SK-N-SH treated with all-trans-retinoic acid at 6 μM for 48 hours (cell line): ENCODE measurements around the gene HACL1.

ENCODE experiments used
- ATAC-seq: fragments of 200-7000 bp; cut with Tn5 transposase; 3 replicates; pipeline ENCODE4 v1.9.1; 2020; ENCODE audit warnings: mild to moderate bottlenecking, moderate library complexity
- ARNTL ChIP-seq: fragments of 450-650 bp; formaldehyde crosslinking; IDR thresholded peaks from 2 replicates; pipeline ENCODE4 v1.5.0; 2020; ENCODE audit warnings: low read depth, mild to moderate bottlenecking, moderate library complexity, borderline replicate concordance
- BACH2 ChIP-seq: fragments of 250-450 bp; sonication (Bioruptor Pico); IDR thresholded peaks from 2 replicates; pipeline ENCODE4 v1.9.0; 2021; ENCODE audit warnings: mild to moderate bottlenecking, borderline replicate concordance
- CSDC2 ChIP-seq: fragments of 250-450 bp; sonication (Bioruptor Pico); IDR thresholded peaks from 2 replicates; pipeline ENCODE4 v1.5.0; 2020; ENCODE audit warnings: mild to moderate bottlenecking, moderate library complexity
- ESRRG ChIP-seq: fragments of 250-450 bp; sonication (Bioruptor Pico); IDR thresholded peaks from 2 replicates; pipeline ENCODE4 v1.6.1; 2021; ENCODE audit warnings: mild to moderate bottlenecking
- GLIS3 ChIP-seq: fragments of 250-450 bp; sonication (Bioruptor Pico); IDR thresholded peaks from 2 replicates; pipeline ENCODE4 v1.5.0; 2020; ENCODE audit warnings: mild to moderate bottlenecking, moderate library complexity
- ISL1 ChIP-seq: fragments of 250-450 bp; sonication (Bioruptor Pico); IDR thresholded peaks from 2 replicates; pipeline ENCODE4 v2.1.2; 2022; ENCODE audit warnings: mild to moderate bottlenecking, moderate library complexity
- OSR1 ChIP-seq: fragments of 250-450 bp; sonication (Bioruptor Pico); IDR thresholded peaks from 2 replicates; pipeline ENCODE4 v1.8.0; 2022; ENCODE audit warnings: moderate library complexity, mild to moderate bottlenecking, inconsistent platforms
- PATZ1 ChIP-seq: fragments of 250-450 bp; sonication (Bioruptor Pico); IDR thresholded peaks from 2 replicates; pipeline ENCODE4 v1.8.0; 2020; ENCODE audit warnings: mild to moderate bottlenecking, moderate library complexity, borderline replicate concordance
- POU6F1 ChIP-seq: fragments of 250-450 bp; sonication (Bioruptor Pico); IDR thresholded peaks from 2 replicates; pipeline ENCODE4 v1.8.0; 2021; ENCODE audit warnings: low read depth, mild to moderate bottlenecking, moderate library complexity, borderline replicate concordance
- PPARA ChIP-seq: fragments of 250-450 bp; sonication (Bioruptor Pico); IDR thresholded peaks from 2 replicates; pipeline ENCODE4 v1.5.0; 2020; ENCODE audit warnings: mild to moderate bottlenecking, borderline replicate concordance
- SNAI2 ChIP-seq: fragments of 250-450 bp; sonication (Bioruptor Pico); IDR thresholded peaks from 2 replicates; pipeline ENCODE4 v1.5.0; 2020; ENCODE audit warnings: mild to moderate bottlenecking, moderate library complexity
- TCF4 ChIP-seq: fragments of 250-450 bp; sonication (Bioruptor Pico); IDR thresholded peaks from 2 replicates; pipeline ENCODE4 v1.8.0; 2021; ENCODE audit warnings: mild to moderate bottlenecking, moderate library complexity, borderline replicate concordance
- TSHZ2 ChIP-seq: fragments of 250-450 bp; sonication (Bioruptor Pico); IDR thresholded peaks from 2 replicates; pipeline ENCODE4 v1.5.0; 2020; ENCODE audit warnings: mild to moderate bottlenecking, moderate library complexity
- ZC3H10 ChIP-seq: fragments of 250-450 bp; sonication (Bioruptor Pico); IDR thresholded peaks from 2 replicates; pipeline ENCODE4 v1.5.1; 2021; ENCODE audit warnings: mild to moderate bottlenecking, moderate library complexity
- ZFP3 ChIP-seq: fragments of 250-450 bp; sonication (Bioruptor Pico); IDR thresholded peaks from 2 replicates; pipeline ENCODE4 v1.5.0; 2020; ENCODE audit warnings: mild to moderate bottlenecking, moderate library complexity
- ZFP30 ChIP-seq: fragments of 450-650 bp; formaldehyde crosslinking; IDR thresholded peaks from 2 replicates; pipeline ENCODE4 v1.5.0; 2022; ENCODE audit warnings: mild to moderate bottlenecking, moderate library complexity
- ZNF565 ChIP-seq: fragments of 450-650 bp; formaldehyde crosslinking; conservative IDR thresholded peaks from 2 replicates; pipeline ENCODE4 v1.5.0; 2020; ENCODE audit warnings: low read depth, mild to moderate bottlenecking, moderate library complexity
- ZNF8 ChIP-seq: fragments of 450-650 bp; formaldehyde crosslinking; IDR thresholded peaks from 2 replicates; pipeline ENCODE4 v1.5.0; 2020; ENCODE audit warnings: mild to moderate bottlenecking, moderate library complexity
- TF ChIP-seq, protein P1 (sequence below): fragments of 250-450 bp; sonication (Bioruptor Pico); IDR thresholded peaks from 2 replicates; pipeline ENCODE4 v1.5.1; 2020; ENCODE audit warnings: low read depth, mild to moderate bottlenecking, moderate library complexity
- TF ChIP-seq, protein P2 (sequence below): fragments of 250-450 bp; sonication (Bioruptor Pico); IDR thresholded peaks from 2 replicates; pipeline ENCODE4 v1.5.1; 2021; ENCODE audit warnings: mild to moderate bottlenecking, moderate library complexity

HACL1 gene

DNA sequence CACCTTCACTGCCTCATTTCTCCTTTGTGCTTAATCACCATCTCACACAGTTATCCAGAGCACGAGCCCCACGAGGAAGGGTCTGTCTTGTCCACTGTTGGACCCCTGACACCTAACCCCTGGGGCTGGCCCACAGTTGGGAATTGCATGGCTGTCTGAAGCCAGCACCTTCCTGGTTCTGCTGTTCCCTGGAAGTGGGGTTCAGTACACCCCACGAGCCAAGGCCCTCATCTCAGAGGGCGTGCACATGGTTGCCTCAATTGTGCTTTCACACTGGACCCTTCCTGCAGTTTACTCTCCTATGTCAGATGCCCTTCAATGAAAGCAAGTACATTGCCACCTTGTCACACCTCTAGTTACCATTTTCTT is 30.8 kb upstream of the HACL1 start:
- no peak for ATAC-seq
- TF ChIP-seq ARNTL (CRISPR knock-in tag) (no peak), ZNF565 (CRISPR knock-in tag) (no peak), GLIS3 (CRISPR knock-in tag) (no peak), BACH2 (CRISPR knock-in tag) (no peak), ZNF8 (CRISPR knock-in tag) (no peak), ZC3H10 (CRISPR knock-in tag) (no peak), ZFP30 (CRISPR knock-in tag) (no peak), ZFP3 (CRISPR knock-in tag) (no peak), POU6F1 (CRISPR knock-in tag) (no peak), OSR1 (CRISPR knock-in tag) (no peak)
- TF ChIP-seq, protein P1, sequence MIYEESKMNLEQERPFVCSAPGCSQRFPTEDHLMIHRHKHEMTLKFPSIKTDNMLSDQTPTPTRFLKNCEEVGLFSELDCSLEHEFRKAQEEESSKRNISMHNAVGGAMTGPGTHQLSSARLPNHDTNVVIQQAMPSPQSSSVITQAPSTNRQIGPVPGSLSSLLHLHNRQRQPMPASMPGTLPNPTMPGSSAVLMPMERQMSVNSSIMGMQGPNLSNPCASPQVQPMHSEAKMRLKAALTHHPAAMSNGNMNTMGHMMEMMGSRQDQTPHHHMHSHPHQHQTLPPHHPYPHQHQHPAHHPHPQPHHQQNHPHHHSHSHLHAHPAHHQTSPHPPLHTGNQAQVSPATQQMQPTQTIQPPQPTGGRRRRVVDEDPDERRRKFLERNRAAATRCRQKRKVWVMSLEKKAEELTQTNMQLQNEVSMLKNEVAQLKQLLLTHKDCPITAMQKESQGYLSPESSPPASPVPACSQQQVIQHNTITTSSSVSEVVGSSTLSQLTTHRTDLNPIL, result no peak

DNA sequence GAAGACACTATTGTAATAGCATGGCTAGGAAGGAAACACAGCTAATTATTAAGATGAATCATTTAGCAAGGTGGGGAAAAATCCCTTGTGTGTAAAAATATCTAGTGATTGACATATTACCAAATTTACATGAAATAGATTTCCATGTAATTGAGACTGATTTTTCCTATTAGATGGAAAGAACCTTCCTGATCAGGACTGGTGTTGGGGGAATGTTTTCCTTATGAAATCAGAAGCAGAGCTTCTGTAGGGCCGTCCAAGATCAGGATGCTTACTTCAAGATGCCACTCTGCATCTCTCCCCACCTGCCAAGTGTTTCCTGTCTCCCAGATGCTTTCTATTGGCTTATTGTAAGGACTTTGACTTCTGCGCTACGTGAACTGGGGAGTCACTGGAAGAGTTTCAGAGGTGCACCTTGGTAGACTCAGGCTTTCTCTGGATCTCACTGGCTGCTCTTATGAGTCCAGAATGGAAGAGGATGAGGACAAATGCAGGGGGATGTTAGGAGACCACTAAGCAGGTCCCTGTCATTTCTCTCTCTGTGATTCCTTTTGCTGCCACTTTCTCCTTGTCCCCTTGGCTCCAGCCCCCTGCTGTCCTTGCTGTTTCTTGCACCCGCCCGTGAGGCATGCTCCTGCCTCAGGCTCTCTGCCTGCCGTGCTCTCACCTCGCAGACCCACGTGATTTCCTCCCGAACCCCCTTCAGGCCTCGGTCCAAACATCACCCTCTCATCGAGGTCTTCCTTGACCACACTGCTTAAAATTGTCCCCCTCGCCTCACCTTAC is 30.2 kb upstream of the HACL1 start:
- TF ChIP-seq PATZ1 (CRISPR knock-in tag) (no peak), ISL1 (CRISPR knock-in tag) (no peak), GLIS3 (CRISPR knock-in tag) (no peak), POU6F1 (CRISPR knock-in tag) (no peak), ZNF565 (CRISPR knock-in tag) (no peak), TCF4 (CRISPR knock-in tag) (no peak), PPARA (CRISPR knock-in tag) (no peak), ZFP30 (CRISPR knock-in tag) (no peak), OSR1 (CRISPR knock-in tag) (no peak), ESRRG (no peak), CSDC2 (CRISPR knock-in tag) (no peak), ZC3H10 (CRISPR knock-in tag) (no peak), SNAI2 (CRISPR knock-in tag) (no peak), ZFP3 (CRISPR knock-in tag) (no peak), TSHZ2 (no peak)
- TF ChIP-seq, protein P2, sequence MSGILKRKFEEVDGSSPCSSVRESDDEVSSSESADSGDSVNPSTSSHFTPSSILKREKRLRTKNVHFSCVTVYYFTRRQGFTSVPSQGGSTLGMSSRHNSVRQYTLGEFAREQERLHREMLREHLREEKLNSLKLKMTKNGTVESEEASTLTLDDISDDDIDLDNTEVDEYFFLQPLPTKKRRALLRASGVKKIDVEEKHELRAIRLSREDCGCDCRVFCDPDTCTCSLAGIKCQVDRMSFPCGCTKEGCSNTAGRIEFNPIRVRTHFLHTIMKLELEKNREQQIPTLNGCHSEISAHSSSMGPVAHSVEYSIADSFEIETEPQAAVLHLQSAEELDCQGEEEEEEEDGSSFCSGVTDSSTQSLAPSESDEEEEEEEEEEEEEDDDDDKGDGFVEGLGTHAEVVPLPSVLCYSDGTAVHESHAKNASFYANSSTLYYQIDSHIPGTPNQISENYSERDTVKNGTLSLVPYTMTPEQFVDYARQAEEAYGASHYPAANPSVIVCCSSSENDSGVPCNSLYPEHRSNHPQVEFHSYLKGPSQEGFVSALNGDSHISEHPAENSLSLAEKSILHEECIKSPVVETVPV (CRISPR knock-in tag), result no peak
- no peak for ATAC-seq
